GM12864 (cell line): ENCODE results near the gene EMC8.

Experiments used
- DNase-seq: peaks from one replicate; pipeline ENCODE4 v3.0.0-alpha.2; 2011; ENCODE audit warnings: low read depth
- H3K4me3 ChIP-seq: 2 replicates; pipeline ENCODE4 v1.5.1; 2011; ENCODE audit warnings: mild to moderate bottlenecking, low read depth, low read length, control low read depth
- CTCF ChIP-seq: IDR thresholded peaks from 2 replicates; pipeline ENCODE4 v1.5.1; 2011; ENCODE audit warnings: low read depth, mild to moderate bottlenecking, moderate library complexity, low read length, control low read depth, inconsistent platforms; ENCODE audit errors: missing control alignments

EMC8 gene

GRCh38 chr16:85794696-85795095 is 4.6 kb downstream of the EMC8 start:
- no peak for DNase-seq
- H3K4me3 ChIP-seq: no peak overlapping the region
- no peak for TF ChIP-seq CTCF

- no peak for DNase-seq
- no peak for TF ChIP-seq CTCF
- no peak overlapping the region for H3K4me3 ChIP-seq
Measured at GRCh38 chr16:85793662-85794298, 5.6 kb downstream of the EMC8 start.

- no peak for DNase-seq
- no peak for TF ChIP-seq CTCF
- no peak overlapping the region for H3K4me3 ChIP-seq
Measured at GRCh38 chr16:85789773-85790172, 9.6 kb downstream of the EMC8 start.

- no peak overlapping the region for H3K4me3 ChIP-seq
- no peak for TF ChIP-seq CTCF
- no peak for DNase-seq
Measured at GRCh38 chr16:85788819-85789218, 10.5 kb downstream of the EMC8 start.

- H3K4me3 ChIP-seq: no peak overlapping the region
Measured at GRCh38 chr16:85785927-85786326, 13.4 kb downstream of the EMC8 start.

GRCh38 chr16:85784813-85785212 is 14.5 kb downstream of the EMC8 start:
- DNase-seq: no peak
- no peak overlapping the region for H3K4me3 ChIP-seq
- TF ChIP-seq CTCF: no peak

More at GRCh38 chr16:85785927-85786326, 13.4 kb downstream of the EMC8 start:
- TF ChIP-seq CTCF: no peak
- no peak for DNase-seq

GRCh38 chr16:85783441-85783840 is 15.9 kb downstream of the EMC8 start:
- H3K4me3 ChIP-seq: no peak overlapping the region
- TF ChIP-seq CTCF: no peak
- DNase-seq: no peak
